Natural killer cell (primary cell): ENCODE data around the gene SH3D19. TPM values are rescaled to one million over a fixed set of nuclear protein-coding genes. Genes with fewer than 3 reads are reported as not detected.
"Not testable (repeated sequence)": the region's sequence is repeated elsewhere in the genome, so short reads cannot be mapped to it uniquely, and the experiment has no call there.

Experiments used
- ATAC-seq, 3 donors: fragments of 150-1000 bp in 2 of 3; fragments of 200-7000 bp in 1 of 3; cut with Tn5 transposase; 1 replicate in 1 of 3; 2 replicates in 2 of 3; pipeline ENCODE4 v1.10.0; 2021; ENCODE audit warnings: mild to moderate bottlenecking in 2 of 3, moderate library complexity in 2 of 3
- DNase-seq, 2 donors: peaks; one replicate each; pipeline versions ENCODE4 v3.0.0 to v3.0.0-alpha.2; 2013 to 2021; ENCODE audit warnings: mixed read lengths in 1 of 2
- H3K27ac ChIP-seq: one replicate; pipeline ENCODE4 v1.5.1; 2013; ENCODE audit warnings: mild to moderate bottlenecking, low read length
- H3K27me3 ChIP-seq: one replicate; pipeline ENCODE4 v1.6.1; 2013; ENCODE audit warnings: low read length; ENCODE audit not compliant: control insufficient read depth, insufficient read depth
- H3K36me3 ChIP-seq: one replicate; pipeline ENCODE4 v1.6.1; 2013; ENCODE audit warnings: low read length; ENCODE audit not compliant: control insufficient read depth, insufficient read depth
- H3K4me1 ChIP-seq: one replicate; pipeline ENCODE4 v1.6.1; 2013; ENCODE audit warnings: low read length; ENCODE audit not compliant: control insufficient read depth, insufficient read depth
- H3K4me3 ChIP-seq: one replicate; pipeline ENCODE4 v1.5.1; 2013; ENCODE audit warnings: low read length
- H3K9me3 ChIP-seq: one replicate; pipeline ENCODE4 v1.6.1; 2013; ENCODE audit warnings: low read length; ENCODE audit not compliant: control insufficient read depth, insufficient read depth
- H3K27ac Mint-ChIP-seq, 2 donors: one replicate each; pipeline ENCODE4 v1.8.0; 2022; ENCODE audit warnings: mild to moderate bottlenecking in 2 of 2, mixed read lengths in 2 of 2, moderate library complexity in 1 of 2
- H3K27me3 Mint-ChIP-seq, 2 donors: one replicate each; pipeline ENCODE4 v1.8.0; 2022; ENCODE audit warnings: low read depth in 2 of 2, mixed read lengths in 2 of 2
- H3K36me3 Mint-ChIP-seq: one replicate; pipeline ENCODE4 v1.8.0; 2022; ENCODE audit warnings: mixed read lengths
- H3K4me1 Mint-ChIP-seq, 2 donors: one replicate each; pipeline ENCODE4 v1.8.0; 2022; ENCODE audit warnings: mixed read lengths in 2 of 2
- H3K4me3 Mint-ChIP-seq: one replicate; pipeline ENCODE4 v1.8.0; 2022; ENCODE audit warnings: mild to moderate bottlenecking, moderate library complexity, mixed read lengths
- H3K9me3 Mint-ChIP-seq, 2 donors: one replicate each; pipeline ENCODE4 v1.8.0; 2022; ENCODE audit warnings: mixed read lengths in 2 of 2
- CTCF ChIP-seq: fragments of 200-600 bp; IDR thresholded peaks from one replicate; pipeline ENCODE4 v1.8.0; 2022; ENCODE audit warnings: antibody characterized with exemption
- WGBS: methylation state at CpG from one replicate; pipeline ENCODE4 v1.1.7; 2013; ENCODE audit warnings: missing lambda C conversion rate; ENCODE audit not compliant: insufficient coverage; 5-methylcytosine and 5-hydroxymethylcytosine counted together
- intact Hi-C: fragments of 100-400 bp; cut with micrococcal nuclease; formaldehyde crosslinking; loops from one replicate; pipeline ENCODE4 v1.14.2; 2022
- total RNA-seq, 4 donors: library from RNA; stranded (reverse); fragments of 120-200 nt in 1 of 4; gene quantifications; one replicate each; pipeline versions ENCODE4 v1.2.3 to v1.2.4, GENCODE V29; 2013 to 2022

The SH3D19 gene
- total RNA-seq, 3 donors from 2014 or later (not counting 1 experiment from before 2014, with no cell fraction given), result 0.13 TPM; not detected in 2

DNA sequence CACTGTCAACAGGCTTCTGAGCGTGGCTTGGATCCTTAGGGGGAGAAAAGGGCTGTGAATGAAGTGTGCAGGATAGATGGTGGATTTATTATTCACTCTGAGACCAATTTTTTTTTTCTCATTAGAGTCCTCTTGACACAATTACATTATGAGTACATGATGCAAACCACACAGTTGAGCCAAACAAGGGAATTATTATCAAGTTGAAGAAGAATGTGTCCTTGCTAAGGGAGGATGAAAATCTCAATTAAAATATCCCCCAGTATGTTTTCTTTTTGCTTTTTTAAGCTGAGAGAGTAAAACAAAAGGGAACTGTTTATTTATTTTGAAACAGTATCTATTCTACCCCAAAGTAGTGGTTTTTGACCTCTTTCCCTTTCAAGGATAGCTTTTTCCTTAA, 185.6 kb downstream of the SH3D19 start:
- Histone ChIP-seq H3K9me3 (no peaks in the 10 kb centered on the region), H3K27ac (no peak overlapping the region), H3K27me3 (no peaks in the 10 kb centered on the region), H3K4me3 (no peak overlapping the region), H3K36me3 (no peaks in the 10 kb centered on the region), H3K4me1 (no peaks in the 10 kb centered on the region)
- H3K27me3 Mint-ChIP-seq, result no peaks in the 10 kb centered on the region
- H3K9me3 Mint-ChIP-seq, result no peaks in the 10 kb centered on the region
- H3K36me3 Mint-ChIP-seq, result no peaks in the 10 kb centered on the region
- ATAC-seq (no peak), DNase-seq (no peak)
- no peak overlapping the region for H3K4me3 Mint-ChIP-seq
- TF ChIP-seq CTCF, result no peak
- no CpG with 5 or more reads among the region's 1 CpG for WGBS
- no peaks in the 10 kb centered on the region for H3K4me1 Mint-ChIP-seq
- no peak overlapping the region for H3K27ac Mint-ChIP-seq
- intact Hi-C loops, result no loop called here

GRCh38 chr4:151136048-151136447, 189.4 kb downstream of the SH3D19 start:
- H3K4me3 Mint-ChIP-seq, DNase-seq, H3K4me1 Mint-ChIP-seq, intact Hi-C loops, H3K9me3 ChIP-seq, H3K27ac Mint-ChIP-seq, H3K36me3 Mint-ChIP-seq, H3K27me3 Mint-ChIP-seq, H3K4me1 ChIP-seq, H3K27ac ChIP-seq, H3K36me3 ChIP-seq, ATAC-seq, H3K4me3 ChIP-seq, H3K27me3 ChIP-seq, H3K9me3 Mint-ChIP-seq: not testable (repeated sequence)
- 90% methylated on average over 3 of the region's 3 CpGs for WGBS

- Mint-ChIP-seq H3K36me3 (no peaks in the 10 kb centered on the region), H3K4me3 (no peak overlapping the region), H3K27me3 (peaks cover 6 to 9% of the 10 kb centered on the region in 2 donors), H3K9me3 (no peaks in the 10 kb centered on the region), H3K27ac (no peak overlapping the region), H3K4me1 (no peaks in the 10 kb centered on the region)
- TF ChIP-seq CTCF, result no peak
- Histone ChIP-seq H3K9me3 (no peaks in the 10 kb centered on the region), H3K27ac (no peak overlapping the region), H3K36me3 (no peaks in the 10 kb centered on the region), H3K27me3 (peaks cover 2% of the 10 kb centered on the region), H3K4me3 (no peak overlapping the region), H3K4me1 (no peaks in the 10 kb centered on the region)
- 83% methylated on average over 5 of the region's 5 CpGs for WGBS
- no peak for DNase-seq
- ATAC-seq, result no peak
- intact Hi-C loops, result no loop called here
These were observed 192.1 kb downstream of the SH3D19 start for GRCh38 chr4:151133311-151133710.

- Mint-ChIP-seq H3K4me3 (no peak overlapping the region), H3K36me3 (no peaks in the 10 kb centered on the region), H3K27ac (no peak overlapping the region), H3K9me3 (no peaks in the 10 kb centered on the region), H3K4me1 (no peaks in the 10 kb centered on the region), H3K27me3 (peaks cover 6 to 9% of the 10 kb centered on the region in 2 donors)
- intact Hi-C loops, result no loop called here
- no peak overlapping the region for H3K4me3 ChIP-seq
- TF ChIP-seq CTCF, result no peak
- no peaks in the 10 kb centered on the region for H3K9me3 ChIP-seq
- no peaks in the 10 kb centered on the region for H3K4me1 ChIP-seq
- ATAC-seq, result no peak
- H3K27ac ChIP-seq, result no peak overlapping the region
- DNase-seq, result no peak
- WGBS, result 100% methylated on average over 1 of the region's 1 CpG
- H3K27me3 ChIP-seq, result peaks cover 2% of the 10 kb centered on the region
- H3K36me3 ChIP-seq, result no peaks in the 10 kb centered on the region
These were observed 195.6 kb downstream of the SH3D19 start for GRCh38 chr4:151129796-151130195.
